Ramos (cell line): ENCODE results near the gene DLG5.

ENCODE experiments used
- in situ Hi-C: fragments of 300-500 bp; cut with MboI; formaldehyde crosslinking; loops from one replicate; pipeline ENCODE4 v1.14.3; 2022; ENCODE audit warnings: low sequenced_read_pairs; ENCODE audit not compliant: unreplicated experiment

Gene DLG5

GRCh38 chr10:77893386-77893785, 33.2 kb downstream of the DLG5 start:
- in situ Hi-C loops, result no loop called here

DNA sequence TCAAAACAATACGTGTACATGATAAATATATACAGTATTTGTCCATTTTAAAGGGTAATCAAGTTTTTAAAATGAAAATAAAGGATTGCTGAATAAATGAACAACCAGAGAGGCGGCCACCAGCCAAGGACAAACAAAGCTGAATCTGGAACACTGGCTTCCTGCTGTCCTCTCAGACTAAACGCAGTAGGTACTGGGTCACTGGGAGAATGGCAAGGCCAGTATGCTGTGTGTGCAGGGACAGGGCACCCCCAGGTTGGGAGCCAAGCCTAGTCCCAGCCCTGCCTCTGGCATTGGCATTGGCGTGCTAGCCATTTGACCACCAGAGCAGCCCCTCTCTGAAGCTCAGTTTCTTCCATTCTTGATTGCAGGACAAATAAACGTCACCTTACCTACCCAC, 33.8 kb downstream of the DLG5 start:
- in situ Hi-C loops, result no loop called here

GRCh38 chr10:77892021-77892739, 34.4 kb downstream of the DLG5 start:
- in situ Hi-C loops, result no loop called here

GRCh38 chr10:77890097-77890496, 36.5 kb downstream of the DLG5 start:
- in situ Hi-C loops, result no loop called here

- in situ Hi-C loops, result no loop called here
Observed at GRCh38 chr10:77889277-77889903, 37.2 kb downstream of the DLG5 start.

DNA sequence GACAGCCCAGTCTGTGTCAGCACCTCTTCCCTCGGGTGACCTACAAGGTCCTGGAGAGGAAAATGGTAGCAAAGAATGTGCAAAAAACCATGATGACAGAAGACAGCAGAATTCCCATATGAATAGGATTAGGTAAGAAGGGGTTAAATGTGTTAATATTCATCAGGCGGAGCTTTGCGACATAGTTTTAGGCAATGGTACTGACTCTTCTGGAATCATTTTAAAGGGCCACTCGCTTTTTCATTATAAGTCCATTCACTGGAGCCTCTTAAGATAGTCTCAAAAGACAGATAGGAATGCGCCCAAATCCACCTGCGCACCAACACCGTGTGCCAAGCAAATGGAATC, 38.2 kb downstream of the DLG5 start:
- in situ Hi-C loops, result no loop called here

DNA sequence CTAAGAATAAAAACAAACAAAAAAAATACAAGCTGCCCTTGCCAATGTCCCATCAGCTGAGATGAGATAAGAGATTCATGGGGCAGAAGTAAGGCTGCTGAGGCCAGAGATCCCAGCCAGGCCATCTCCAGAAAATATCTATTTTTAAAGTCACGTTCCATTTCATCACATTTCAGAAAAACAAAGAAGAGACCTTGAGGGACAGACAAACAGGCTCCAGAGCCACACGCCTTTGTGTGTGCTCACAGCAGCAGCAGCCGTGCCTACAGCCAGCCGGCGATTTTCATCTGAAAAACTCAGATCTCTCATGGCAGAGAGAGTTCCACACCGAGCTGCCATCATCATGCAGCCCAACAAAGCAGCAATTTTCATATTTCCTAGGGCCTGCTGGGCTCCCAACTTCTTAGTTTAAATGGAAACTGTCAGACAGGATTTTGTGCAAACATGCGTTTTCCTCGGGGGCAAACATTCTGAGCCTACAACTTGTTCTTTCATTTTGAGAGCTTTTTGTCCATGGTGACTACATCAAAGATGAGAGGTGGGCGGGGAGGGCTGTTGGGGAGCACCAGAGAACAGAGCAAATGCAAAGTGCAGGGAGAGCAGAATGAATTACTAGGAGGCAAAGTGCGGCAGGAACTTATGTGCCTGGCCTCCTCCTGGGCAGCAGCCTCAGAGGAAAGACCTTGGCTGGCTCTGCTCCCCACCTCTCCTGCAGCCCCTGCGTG, 38.8 kb downstream of the DLG5 start:
- in situ Hi-C loops, result no loop called here

DNA sequence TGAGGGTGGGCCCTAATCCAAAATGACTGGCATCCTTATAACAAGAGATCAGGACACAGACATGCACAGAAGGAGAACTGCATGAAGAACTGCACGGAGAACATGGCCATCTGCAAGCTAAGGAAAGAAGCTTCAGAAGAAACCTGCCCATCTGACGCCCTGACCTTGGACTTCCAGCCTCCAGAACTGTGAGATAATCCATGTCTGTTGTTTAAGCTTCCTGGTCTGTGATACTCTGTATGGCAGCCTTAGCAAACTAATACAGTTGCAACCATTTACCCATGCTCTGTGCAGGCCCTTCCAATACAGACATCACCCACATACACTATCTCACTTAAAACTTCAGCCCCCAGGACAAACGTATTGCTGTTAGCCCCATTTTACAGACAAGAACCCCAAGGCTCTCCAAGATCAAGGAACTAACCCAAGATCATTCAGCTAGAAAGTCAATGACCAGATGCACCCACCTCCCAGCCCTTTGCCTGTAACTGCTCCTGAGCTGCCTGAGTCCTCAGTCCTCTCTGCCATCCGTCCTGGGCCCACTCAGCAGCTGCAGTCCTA, 39.7 kb downstream of the DLG5 start:
- in situ Hi-C loops, result no loop called here

DNA sequence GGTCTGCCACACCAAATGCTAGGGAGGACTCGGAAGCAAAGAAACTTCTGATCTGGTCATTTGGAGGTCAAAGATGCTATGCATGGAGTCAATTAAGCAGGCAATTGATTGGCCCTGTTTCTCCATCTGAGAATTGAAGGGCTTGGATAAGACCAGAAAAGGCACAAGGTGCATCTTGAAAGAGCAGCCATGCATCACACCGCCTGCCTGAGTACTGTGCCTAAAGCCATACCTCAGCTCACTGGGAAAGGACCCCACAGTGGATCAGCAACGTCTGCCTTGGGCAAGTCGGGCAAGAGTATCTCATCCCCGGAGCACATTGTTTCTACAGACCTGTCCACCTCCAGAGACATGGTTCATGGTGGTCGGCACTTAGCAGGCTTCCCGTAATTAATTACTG, 42.4 kb downstream of the DLG5 start:
- in situ Hi-C loops, result no loop called here

- in situ Hi-C loops, result no loop called here
Observed at GRCh38 chr10:77881636-77882035, 44.9 kb downstream of the DLG5 start.

DNA sequence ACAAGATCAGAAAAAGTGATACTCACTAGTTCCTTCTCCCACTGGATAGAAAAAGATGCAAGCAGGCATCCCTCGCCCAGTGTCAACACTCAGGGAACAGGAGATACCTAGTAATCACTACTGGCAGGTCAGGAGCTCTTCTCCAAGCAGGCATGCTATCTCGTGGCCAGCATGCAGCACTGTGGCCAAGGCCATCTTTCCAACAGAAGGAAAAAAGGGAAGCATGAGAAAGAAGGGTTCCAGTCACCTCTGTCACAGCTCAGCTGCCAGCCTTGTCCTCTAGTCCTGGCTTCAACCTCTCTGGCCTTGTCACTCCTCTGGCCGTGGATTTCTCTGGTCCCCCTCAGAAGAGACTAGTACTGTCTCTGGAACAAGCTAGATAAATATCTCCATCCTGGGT, 45.3 kb downstream of the DLG5 start:
- in situ Hi-C loops, result no loop called here

DNA sequence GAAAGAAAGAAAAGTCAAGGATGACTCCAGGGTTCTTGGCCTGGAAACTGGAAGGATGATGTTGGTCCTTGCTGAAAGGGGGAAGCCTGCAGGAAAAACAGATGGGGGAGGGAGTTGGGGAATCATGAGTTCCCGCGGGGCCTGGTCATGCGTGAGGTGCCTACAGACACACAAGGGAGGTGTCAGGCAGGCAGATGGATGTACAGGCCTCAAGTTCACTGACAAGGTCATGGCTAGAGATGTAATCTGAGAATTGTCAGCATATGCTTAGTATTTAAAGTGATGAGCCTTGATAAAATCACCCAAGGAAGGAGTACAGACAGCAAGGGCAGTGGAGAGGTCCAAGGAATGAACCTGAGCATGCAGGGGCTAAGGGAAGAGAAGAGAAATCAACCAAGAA, 46.8 kb downstream of the DLG5 start:
- in situ Hi-C loops, result no loop called here

GRCh38 chr10:77879065-77879464, 47.5 kb downstream of the DLG5 start:
- in situ Hi-C loops, result no loop called here

- in situ Hi-C loops, result no loop called here
Observed at GRCh38 chr10:77877441-77878344, 48.9 kb downstream of the DLG5 start.

DNA sequence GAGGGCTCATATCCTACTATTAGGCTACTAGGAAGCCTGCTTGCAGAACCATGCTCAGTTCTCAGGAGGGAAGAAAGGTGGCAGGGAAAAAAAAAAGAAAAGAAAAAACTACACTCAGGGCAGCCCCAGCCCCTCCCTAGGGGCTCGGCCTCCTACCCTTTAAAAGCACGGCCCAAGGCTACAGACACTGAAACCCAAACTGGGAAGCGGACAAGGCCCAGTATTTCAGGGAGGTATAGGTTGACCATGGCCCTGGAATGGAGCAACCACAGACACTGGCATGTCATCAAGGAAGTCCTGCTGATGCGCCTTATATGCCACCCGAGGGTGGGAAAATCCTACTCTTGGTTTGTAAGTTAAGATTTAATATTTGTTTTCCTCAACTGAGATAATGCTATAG, 50.8 kb downstream of the DLG5 start:
- in situ Hi-C loops, result no loop called here

DNA sequence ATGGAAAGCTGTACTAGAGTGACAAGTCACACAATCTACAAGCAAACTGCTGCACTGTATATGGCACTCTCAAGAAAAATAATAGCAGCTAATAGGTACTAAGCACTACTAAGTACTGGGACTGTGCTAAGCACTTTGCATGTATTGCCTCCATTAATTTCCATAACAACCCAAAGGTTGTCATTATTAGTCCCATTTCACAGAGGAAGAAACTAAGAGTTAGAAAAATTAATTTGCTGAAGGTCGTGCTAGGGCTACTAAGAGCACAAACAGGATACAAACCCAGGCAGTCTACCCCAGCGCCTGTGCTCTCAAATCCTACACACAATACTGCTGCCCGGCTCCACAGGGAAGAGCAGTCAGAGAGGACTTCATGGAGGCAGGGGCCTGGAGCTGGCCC, 51.7 kb downstream of the DLG5 start:
- in situ Hi-C loops, result no loop called here

- in situ Hi-C loops, result no loop called here
Observed at GRCh38 chr10:77873536-77874380, 52.8 kb downstream of the DLG5 start.

GRCh38 chr10:77872947-77873535, 53.5 kb downstream of the DLG5 start:
- in situ Hi-C loops, result no loop called here
